ENCODE results near the gene POLR2F. TPM values are rescaled to one million over a fixed set of nuclear protein-coding genes. Genes with fewer than 3 reads are reported as not detected.
"Not testable (repeated sequence)": the region's sequence is repeated elsewhere in the genome, so short reads cannot be mapped to it uniquely, and the experiment has no call there.

Gene POLR2F
- total RNA-seq, 2 experiments from 2014 or later, result 70.1 to 70.6 TPM

DNA sequence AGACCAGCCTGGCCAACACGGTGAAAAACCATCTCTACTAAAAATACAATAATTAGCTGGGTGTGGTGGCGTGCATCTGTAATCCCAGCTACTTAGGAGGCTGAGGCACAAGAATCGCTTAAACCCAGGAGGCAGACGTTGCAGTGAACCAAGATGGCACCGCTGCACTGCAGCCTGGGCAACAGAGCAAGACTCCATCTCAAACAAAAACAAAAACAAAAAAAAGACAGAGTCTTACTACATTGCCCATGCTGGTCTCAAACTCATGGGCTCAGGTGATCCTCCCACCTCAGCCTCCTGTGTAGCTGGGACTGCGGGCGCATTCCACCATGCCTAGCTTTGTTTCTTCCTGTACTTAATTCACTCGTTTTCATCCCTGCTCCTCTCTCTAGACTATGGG, 22.5 kb downstream of the POLR2F start:
- H3K27ac Mint-ChIP-seq; H3K4me3 Mint-ChIP-seq; H3K36me3 Mint-ChIP-seq (ENCODE audit: low read depth); H3K9me3 Mint-ChIP-seq; intact Hi-C loops (cut with micrococcal nuclease); DNase-seq; H3K4me1 Mint-ChIP-seq (ENCODE audit: low read depth); H3K27me3 Mint-ChIP-seq (ENCODE audit: low read depth): not testable (repeated sequence)
- CTCF ChIA-PET, result interaction anchor here (0.6 to 1.3 kb wide), 2 partner anchors 159 to 643 kb away, joined by 3 read pairs; no protein-coding TSS in a partner anchor

- Mint-ChIP-seq H3K4me3 (no peak overlapping the region), H3K9me3 (no peaks in the 10 kb centered on the region), H3K27me3 (ENCODE audit: low read depth) (no peaks in the 10 kb centered on the region), H3K4me1 (ENCODE audit: low read depth) (no peaks in the 10 kb centered on the region), H3K36me3 (ENCODE audit: low read depth) (peaks cover 5% of the 10 kb centered on the region), H3K27ac (peak overlapping the region; percentile 15)
- DNase-seq, result no peak
- intact Hi-C loops (cut with micrococcal nuclease), result no loop called here
- CTCF ChIA-PET, result interaction anchor here (0.6 to 1.3 kb wide), 2 partner anchors 159 to 642 kb away, joined by 3 read pairs; no protein-coding TSS in a partner anchor
Observed at GRCh38 chr22:37976547-37976946, 23.0 kb downstream of the POLR2F start.

DNA sequence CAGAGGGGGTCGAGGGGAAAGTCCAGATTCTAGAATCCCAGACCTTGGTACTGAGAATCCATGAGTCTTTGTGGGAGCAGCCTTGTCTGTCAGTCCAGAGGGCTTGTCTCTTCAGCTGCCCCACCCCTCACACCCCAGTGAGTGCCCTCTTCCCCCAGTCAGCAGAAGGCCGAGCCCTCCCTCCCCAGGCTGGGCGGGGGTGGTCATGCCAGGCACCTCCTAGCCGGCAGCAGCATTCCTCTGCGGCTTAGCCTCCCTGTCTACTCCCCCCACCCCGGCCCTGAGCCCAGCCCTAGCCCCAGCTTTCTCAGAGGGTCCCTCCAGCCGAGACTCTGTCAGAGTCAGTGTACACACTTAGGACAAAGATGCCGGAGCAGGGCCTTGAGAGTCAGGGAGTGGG, 26.3 kb downstream of the POLR2F start:
- H3K4me1 Mint-ChIP-seq (ENCODE audit: low read depth), result no peaks in the 10 kb centered on the region
- no peaks in the 10 kb centered on the region for H3K9me3 Mint-ChIP-seq
- no peak overlapping the region for H3K27ac Mint-ChIP-seq
- CTCF ChIA-PET, result no interaction called here
- peaks cover 7% of the 10 kb centered on the region for H3K36me3 Mint-ChIP-seq (ENCODE audit: low read depth)
- no peaks in the 10 kb centered on the region for H3K27me3 Mint-ChIP-seq (ENCODE audit: low read depth)
- H3K4me3 Mint-ChIP-seq, result no peak overlapping the region
- intact Hi-C loops (cut with micrococcal nuclease), result no loop called here
- DNase-seq, result no peak

DNA sequence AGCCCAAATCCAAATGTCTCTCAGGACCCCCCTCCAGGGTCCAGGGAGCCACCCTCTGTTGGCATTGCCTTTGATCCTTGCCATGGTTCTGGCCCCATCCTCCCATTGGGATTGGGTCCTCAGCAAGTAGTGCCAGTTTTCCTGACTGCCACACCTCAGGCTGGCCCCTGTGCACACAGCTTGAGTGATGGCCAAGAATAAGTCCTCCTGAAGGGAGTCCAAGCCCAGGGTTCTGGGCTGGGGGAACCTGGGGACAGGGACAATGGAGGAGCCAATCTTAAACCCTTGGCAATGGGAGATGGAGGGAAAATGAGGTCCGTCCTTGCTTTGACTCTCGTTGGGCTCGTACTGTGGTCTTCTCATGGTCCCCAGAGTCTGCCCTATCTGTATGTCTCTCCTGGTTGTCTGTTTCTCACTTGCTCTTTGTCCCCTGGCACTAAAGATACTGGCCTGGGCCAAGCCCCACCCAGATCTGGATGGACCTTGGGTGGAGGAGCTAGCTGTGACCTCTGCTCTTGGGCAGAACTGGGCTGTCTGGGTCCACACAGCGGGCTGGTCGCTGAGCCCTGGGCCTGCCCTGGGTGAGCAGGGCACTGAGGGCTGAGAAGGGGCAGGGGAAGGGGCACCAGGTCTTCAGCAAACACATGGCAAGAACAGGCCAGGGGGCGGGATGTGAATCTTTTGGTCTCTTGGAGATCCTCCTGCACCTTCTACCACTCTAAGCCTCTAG, 27.9 kb downstream of the POLR2F start:
- no peaks in the 10 kb centered on the region for H3K9me3 Mint-ChIP-seq
- intact Hi-C loops (cut with micrococcal nuclease), result no loop called here
- peaks cover 2% of the 10 kb centered on the region for H3K36me3 Mint-ChIP-seq (ENCODE audit: low read depth)
- H3K4me1 Mint-ChIP-seq (ENCODE audit: low read depth), result no peaks in the 10 kb centered on the region
- CTCF ChIA-PET, result no interaction called here
- no peaks in the 10 kb centered on the region for H3K27me3 Mint-ChIP-seq (ENCODE audit: low read depth)
- no peak for DNase-seq
- H3K27ac Mint-ChIP-seq, result no peak overlapping the region
- no peak overlapping the region for H3K4me3 Mint-ChIP-seq

DNA sequence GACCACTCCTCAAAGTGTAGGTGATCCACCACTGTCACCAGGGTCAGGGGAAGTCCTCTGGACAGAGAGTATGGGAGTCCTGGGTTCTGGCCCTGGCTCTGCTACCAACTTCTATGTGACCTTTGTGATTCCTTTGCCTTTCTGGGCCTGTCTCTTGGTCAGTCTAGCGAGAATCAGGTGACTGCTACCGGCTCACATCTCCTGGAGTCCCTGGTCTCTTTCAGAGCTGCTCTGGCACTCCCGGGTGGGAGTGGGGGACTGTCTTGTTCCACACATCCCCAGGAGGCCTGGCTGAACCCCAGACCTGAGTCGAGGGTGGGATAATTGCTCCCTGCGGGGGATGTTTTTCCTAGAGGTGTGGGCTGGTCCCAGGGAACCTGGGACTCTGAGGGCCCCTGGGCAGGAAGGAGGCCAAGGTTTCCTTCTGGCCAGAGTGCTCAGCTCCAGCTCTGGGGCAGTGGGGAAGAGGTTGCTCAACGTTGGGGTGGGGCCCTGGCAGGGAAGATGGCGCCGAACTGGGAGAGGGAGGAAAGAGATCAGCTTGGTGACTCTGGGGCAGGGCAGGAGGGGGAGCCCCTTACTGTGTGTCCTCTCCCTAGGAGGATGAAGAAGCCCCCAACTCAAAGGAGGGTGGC, 28.8 kb downstream of the POLR2F start:
- H3K4me3 Mint-ChIP-seq, result no peak overlapping the region
- H3K27ac Mint-ChIP-seq, result no peak overlapping the region
- CTCF ChIA-PET, result no interaction called here
- H3K27me3 Mint-ChIP-seq (ENCODE audit: low read depth), result no peaks in the 10 kb centered on the region
- peaks cover 2% of the 10 kb centered on the region for H3K36me3 Mint-ChIP-seq (ENCODE audit: low read depth)
- H3K4me1 Mint-ChIP-seq (ENCODE audit: low read depth), result no peaks in the 10 kb centered on the region
- H3K9me3 Mint-ChIP-seq, result no peaks in the 10 kb centered on the region
- DNase-seq, result no peak
- intact Hi-C loops (cut with micrococcal nuclease), result no loop called here

DNA sequence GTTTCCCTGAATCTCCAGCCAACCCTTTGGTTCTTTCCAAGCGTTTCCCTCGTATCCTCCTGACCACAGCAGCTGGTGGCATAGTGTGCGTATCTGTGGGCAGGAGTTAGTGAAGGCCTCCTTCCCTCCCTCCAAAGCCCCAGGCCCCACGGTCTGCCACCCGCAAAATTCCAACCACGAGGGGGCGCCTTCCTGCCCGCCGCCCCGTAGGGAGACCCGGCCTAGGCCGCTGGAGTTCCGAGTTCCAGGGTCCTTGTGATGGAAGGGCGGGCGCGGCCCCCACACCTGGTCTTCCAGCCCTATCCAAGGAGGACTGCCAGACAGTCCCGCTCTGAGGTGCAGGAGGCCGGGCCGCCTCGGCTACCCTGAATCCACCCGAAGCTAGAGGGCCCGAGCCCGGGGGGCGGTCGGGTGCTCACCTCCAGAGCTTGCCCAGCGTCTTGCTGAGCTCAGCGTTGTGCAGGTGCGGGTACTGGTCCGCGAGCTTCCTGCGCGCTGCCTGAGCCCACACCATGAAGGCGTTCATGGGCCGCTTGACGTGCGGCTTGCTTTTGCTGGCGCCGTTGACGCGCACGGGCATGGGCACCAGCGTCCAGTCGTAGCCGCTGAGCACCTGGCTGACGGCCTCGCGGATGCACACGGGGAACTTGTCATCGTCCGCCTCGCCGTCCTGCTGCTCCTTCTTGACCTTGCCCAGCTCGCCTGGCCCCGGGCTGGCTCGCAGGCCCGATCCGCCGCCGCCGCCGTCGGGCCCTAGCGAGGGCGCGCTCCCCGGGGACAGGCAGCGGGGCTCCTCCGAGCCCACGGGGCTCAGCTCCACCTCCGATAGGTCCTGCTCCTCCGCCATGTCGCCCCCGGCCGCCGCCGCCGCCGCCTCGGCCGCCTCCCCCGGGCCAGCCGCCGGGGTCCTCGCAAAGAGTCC, 29.7 kb downstream of the POLR2F start:
- CTCF ChIA-PET, result interaction anchor here (1.1 kb wide), 1 partner anchor 13 kb away, joined by 3 read pairs; no protein-coding TSS in a partner anchor
- H3K4me1 Mint-ChIP-seq (ENCODE audit: low read depth), result no peaks in the 10 kb centered on the region
- intact Hi-C loops (cut with micrococcal nuclease), result no loop called here

GRCh38 chr22:37983860-37984791, 30.6 kb downstream of the POLR2F start, which contains the start of gene SOX10:
Gene SOX10, minus strand, starts transcription at chr22:37984555. Its CDS starts 771 bp downstream, at chr22:37983784.
- no peak for DNase-seq
- intact Hi-C loops (cut with micrococcal nuclease), result no loop called here
- H3K27me3 Mint-ChIP-seq (ENCODE audit: low read depth), result no peaks in the 10 kb centered on the region
- no peaks in the 10 kb centered on the region for H3K9me3 Mint-ChIP-seq
- peaks cover 2% of the 10 kb centered on the region for H3K36me3 Mint-ChIP-seq (ENCODE audit: low read depth)
- no peak within 1 kb of the TSS for H3K27ac Mint-ChIP-seq
- CTCF ChIA-PET, result interaction anchor here (1.1 kb wide), 1 partner anchor 12 kb away, joined by 3 read pairs; no protein-coding TSS in a partner anchor
- no peaks in the 10 kb centered on the region for H3K4me1 Mint-ChIP-seq (ENCODE audit: low read depth)
- H3K4me3 Mint-ChIP-seq, result no peak within 1 kb of the TSS

More for the DNA sequence above, 29.7 kb downstream of the POLR2F start:
- Mint-ChIP-seq H3K9me3 (no peaks in the 10 kb centered on the region), H3K27ac (no peak overlapping the region), H3K27me3 (ENCODE audit: low read depth) (no peaks in the 10 kb centered on the region), H3K36me3 (ENCODE audit: low read depth) (peaks cover 2% of the 10 kb centered on the region), H3K4me3 (no peak overlapping the region)
- DNase-seq, result no peak

GRCh38 chr22:37985050-37985585, 31.6 kb downstream of the POLR2F start:
- Mint-ChIP-seq H3K36me3 (ENCODE audit: low read depth) (peaks cover 2% of the 10 kb centered on the region), H3K4me1 (ENCODE audit: low read depth) (no peaks in the 10 kb centered on the region), H3K4me3 (no peak overlapping the region), H3K27ac (no peak overlapping the region), H3K9me3 (no peaks in the 10 kb centered on the region), H3K27me3 (ENCODE audit: low read depth) (no peaks in the 10 kb centered on the region)
- DNase-seq, result no peak
- intact Hi-C loops (cut with micrococcal nuclease), result no loop called here
- CTCF ChIA-PET, result interaction anchor here (0.6 kb wide), 1 partner anchor 20 kb away, joined by 4 read pairs; no protein-coding TSS in a partner anchor

DNA sequence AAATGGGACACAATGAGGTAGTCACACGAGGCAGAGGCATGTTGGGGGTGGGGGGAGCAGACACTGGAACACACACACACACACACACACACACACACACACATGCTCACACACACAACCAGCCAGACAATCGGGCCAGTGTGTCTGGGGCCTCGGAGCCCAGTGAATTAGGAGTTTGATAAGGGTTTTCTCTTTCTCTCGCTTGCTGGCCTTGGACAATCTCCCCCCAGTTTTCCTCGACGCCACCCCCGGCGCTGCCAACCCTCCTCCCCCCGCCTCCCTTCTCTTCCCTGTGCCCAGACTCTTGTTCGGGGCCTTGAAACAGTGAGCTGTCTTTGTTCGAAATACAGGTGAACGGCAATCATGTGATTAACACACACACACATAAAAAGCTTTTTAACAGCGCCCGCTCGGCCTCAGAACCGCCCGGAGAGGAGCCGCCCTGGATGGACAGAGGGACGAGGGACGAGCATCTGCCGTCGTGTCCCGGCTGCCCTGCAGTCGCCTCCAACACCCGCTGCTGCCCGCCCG, 32.3 kb downstream of the POLR2F start:
- no peaks in the 10 kb centered on the region for H3K4me1 Mint-ChIP-seq (ENCODE audit: low read depth)
- H3K4me3 Mint-ChIP-seq, result no peak overlapping the region
- no peak overlapping the region for H3K27ac Mint-ChIP-seq
- H3K36me3 Mint-ChIP-seq (ENCODE audit: low read depth), result peaks cover 2% of the 10 kb centered on the region
- no peaks in the 10 kb centered on the region for H3K9me3 Mint-ChIP-seq
- DNase-seq, result no peak
- H3K27me3 Mint-ChIP-seq (ENCODE audit: low read depth), result no peaks in the 10 kb centered on the region
- intact Hi-C loops (cut with micrococcal nuclease), result no loop called here
- CTCF ChIA-PET, result no interaction called here

DNA sequence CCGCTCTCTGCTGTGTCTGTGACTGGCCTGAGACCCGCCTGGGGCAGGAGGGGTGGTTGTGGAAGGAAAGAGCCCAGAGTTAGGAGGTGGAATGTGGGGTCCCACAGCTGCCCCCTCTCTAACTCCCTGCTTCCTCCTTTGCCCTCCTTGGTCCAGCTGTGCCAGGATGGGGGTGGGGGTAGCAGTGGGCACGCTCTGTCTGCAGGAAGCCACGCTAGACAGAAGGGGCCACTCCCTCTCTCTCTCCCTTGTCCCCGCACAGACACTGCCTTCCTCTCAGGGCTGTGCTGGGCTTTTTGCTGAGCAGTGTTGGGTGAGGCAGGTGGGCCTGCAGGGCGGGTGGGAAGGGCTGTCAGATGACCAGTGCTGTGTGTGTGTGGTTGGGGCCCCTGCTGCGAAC, 32.9 kb downstream of the POLR2F start:
- CTCF ChIA-PET, result no interaction called here
- H3K27ac Mint-ChIP-seq, result no peak overlapping the region
- no peaks in the 10 kb centered on the region for H3K27me3 Mint-ChIP-seq (ENCODE audit: low read depth)
- H3K9me3 Mint-ChIP-seq, result no peaks in the 10 kb centered on the region
- intact Hi-C loops (cut with micrococcal nuclease), result no loop called here
- H3K4me3 Mint-ChIP-seq, result no peak overlapping the region
- H3K4me1 Mint-ChIP-seq (ENCODE audit: low read depth), result no peaks in the 10 kb centered on the region
- no peak for DNase-seq
- H3K36me3 Mint-ChIP-seq (ENCODE audit: low read depth), result peaks cover 2% of the 10 kb centered on the region
